VCaP (cell line): ENCODE measurements around the gene LGALS9.
"Not testable (repeated sequence)": the region's sequence is repeated elsewhere in the genome, so short reads cannot be mapped to it uniquely, and the experiment has no call there.

Experiments used
- H3K27ac ChIP-seq: fragments of 450-650 bp; 2 replicates; pipeline ENCODE4 v1.5.1; 2017
- CTCF ChIP-seq: fragments of 450-650 bp; conservative IDR thresholded peaks from 2 replicates; pipeline ENCODE4 v1.5.1; 2017; ENCODE audit warnings: mild to moderate bottlenecking, moderate library complexity

The LGALS9 gene

GRCh38 chr17:27651411-27652345, 20.7 kb downstream of the LGALS9 start:
- TF ChIP-seq CTCF = peak; percentile 87
- no peak overlapping the region for H3K27ac ChIP-seq

- H3K27ac ChIP-seq = not testable (repeated sequence)
Measured at GRCh38 chr17:27653449-27653971, 22.5 kb downstream of the LGALS9 start.

- TF ChIP-seq CTCF = no peak
- H3K27ac ChIP-seq = no peak overlapping the region
Measured at GRCh38 chr17:27654136-27654535, 23.1 kb downstream of the LGALS9 start.

GRCh38 chr17:27654654-27655524, 23.9 kb downstream of the LGALS9 start:
- TF ChIP-seq CTCF = peak; percentile 99
- H3K27ac ChIP-seq = no peak overlapping the region

- not testable (repeated sequence) for H3K27ac ChIP-seq
Measured at GRCh38 chr17:27655525-27656111, 24.6 kb downstream of the LGALS9 start.

GRCh38 chr17:27656620-27657019, 25.6 kb downstream of the LGALS9 start:
- H3K27ac ChIP-seq = not testable (repeated sequence)

- H3K27ac ChIP-seq = no peak overlapping the region
- TF ChIP-seq CTCF = no peak
Measured at GRCh38 chr17:27657620-27658019, 26.6 kb downstream of the LGALS9 start.

- H3K27ac ChIP-seq = no peak overlapping the region
- no peak for TF ChIP-seq CTCF
Measured at GRCh38 chr17:27659683-27660082, 28.7 kb downstream of the LGALS9 start.
